Activated T-cell treated with anti-CD3 and anti-CD28 coated beads, Interleukin-2, amount 50 U/mL, for 72 hours (primary cell): ENCODE data around the gene LENG9. TPM values are rescaled to one million over a fixed set of nuclear protein-coding genes. Genes with fewer than 3 reads are reported as not detected.

ENCODE experiments used
- ATAC-seq, 2 donors: fragments of 150-1000 bp; cut with Tn5 transposase; replicated peaks in 1 of 2; 2 replicates each; pipeline ENCODE4 v1.10.0; 2021; ENCODE audit warnings: moderate library complexity in 2 of 2, mild to moderate bottlenecking in 1 of 2
- DNase-seq, 2 donors: peaks; one replicate each; pipeline ENCODE4 v3.0.0; 2021 to 2022; ENCODE audit warnings: mixed read lengths in 1 of 2
- H3K27ac Mint-ChIP-seq: one replicate; pipeline ENCODE4 v1.8.0; 2022; ENCODE audit warnings: mild to moderate bottlenecking, moderate library complexity, mixed read lengths
- H3K27me3 Mint-ChIP-seq: one replicate; pipeline ENCODE4 v1.8.0; 2022; ENCODE audit warnings: low read depth, mixed read lengths
- H3K36me3 Mint-ChIP-seq, 2 donors: one replicate each; pipeline ENCODE4 v1.8.0; 2022; ENCODE audit warnings: mixed read lengths in 2 of 2, mild to moderate bottlenecking in 1 of 2; ENCODE audit not compliant: insufficient read depth in 2 of 2
- H3K4me1 Mint-ChIP-seq: one replicate; pipeline ENCODE4 v1.8.0; 2022; ENCODE audit warnings: low read depth, mixed read lengths
- H3K4me3 Mint-ChIP-seq, 2 donors: one replicate each; pipeline ENCODE4 v1.8.0; 2022; ENCODE audit warnings: mild to moderate bottlenecking in 2 of 2, mixed read lengths in 2 of 2, moderate library complexity in 2 of 2
- H3K9me3 Mint-ChIP-seq, 2 donors: one replicate each; pipeline ENCODE4 v1.8.0; 2022; ENCODE audit warnings: mixed read lengths in 2 of 2
- total RNA-seq, 2 donors: library from RNA; stranded (reverse); gene quantifications; one replicate each; pipeline ENCODE4 v1.2.3, GENCODE V29; 2022

Gene LENG9
- total RNA-seq, 2 donors from 2014 or later = 3.1 to 5.8 TPM

DNA sequence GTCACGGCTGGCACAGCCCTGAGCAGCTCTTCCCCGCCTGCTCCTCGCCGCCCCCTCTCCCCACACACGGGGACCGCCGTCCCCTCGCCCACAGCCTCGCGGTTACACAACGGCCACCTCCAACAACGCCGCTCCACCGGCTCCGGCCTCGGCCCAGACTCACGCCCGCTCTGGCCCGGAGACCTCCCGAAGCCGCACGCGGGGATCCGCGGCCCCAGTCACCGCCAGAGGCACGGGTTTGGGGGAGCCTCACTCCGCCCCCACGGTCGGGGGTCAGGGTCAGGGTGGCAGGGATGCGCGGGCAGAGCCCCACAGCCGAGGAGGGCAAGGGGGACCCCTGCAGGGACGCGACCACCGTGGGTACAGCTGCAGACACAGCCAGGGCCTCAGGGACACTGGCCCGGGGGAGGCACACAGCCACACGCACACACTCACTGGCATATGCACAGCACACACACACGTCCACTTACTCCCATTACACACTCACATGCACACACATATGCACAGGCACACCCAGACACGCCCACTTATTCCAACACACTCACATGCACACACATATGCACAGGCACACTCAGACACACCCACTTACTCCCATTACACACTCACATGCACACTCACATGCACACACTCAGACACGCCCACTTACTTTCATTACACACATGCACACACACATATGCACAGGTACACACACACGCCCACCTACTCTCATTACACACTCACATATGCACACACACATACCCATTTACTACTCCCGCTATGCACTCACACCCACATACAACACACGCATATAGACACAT, 46.7 kb downstream of the LENG9 start:
- Mint-ChIP-seq H3K4me1 (peaks cover 16% of the 10 kb centered on the region), H3K27ac (no peak overlapping the region), H3K36me3 (peaks cover 0 to 12% of the 10 kb centered on the region in 2 donors), H3K27me3 (peaks cover 37% of the 10 kb centered on the region), H3K9me3 (peaks cover 6 to 8% of the 10 kb centered on the region in 2 donors), H3K4me3 (peak overlapping the region in 1 of 2 donors; percentile 31)
- DNase-seq (no peak), ATAC-seq (no peak)

DNA sequence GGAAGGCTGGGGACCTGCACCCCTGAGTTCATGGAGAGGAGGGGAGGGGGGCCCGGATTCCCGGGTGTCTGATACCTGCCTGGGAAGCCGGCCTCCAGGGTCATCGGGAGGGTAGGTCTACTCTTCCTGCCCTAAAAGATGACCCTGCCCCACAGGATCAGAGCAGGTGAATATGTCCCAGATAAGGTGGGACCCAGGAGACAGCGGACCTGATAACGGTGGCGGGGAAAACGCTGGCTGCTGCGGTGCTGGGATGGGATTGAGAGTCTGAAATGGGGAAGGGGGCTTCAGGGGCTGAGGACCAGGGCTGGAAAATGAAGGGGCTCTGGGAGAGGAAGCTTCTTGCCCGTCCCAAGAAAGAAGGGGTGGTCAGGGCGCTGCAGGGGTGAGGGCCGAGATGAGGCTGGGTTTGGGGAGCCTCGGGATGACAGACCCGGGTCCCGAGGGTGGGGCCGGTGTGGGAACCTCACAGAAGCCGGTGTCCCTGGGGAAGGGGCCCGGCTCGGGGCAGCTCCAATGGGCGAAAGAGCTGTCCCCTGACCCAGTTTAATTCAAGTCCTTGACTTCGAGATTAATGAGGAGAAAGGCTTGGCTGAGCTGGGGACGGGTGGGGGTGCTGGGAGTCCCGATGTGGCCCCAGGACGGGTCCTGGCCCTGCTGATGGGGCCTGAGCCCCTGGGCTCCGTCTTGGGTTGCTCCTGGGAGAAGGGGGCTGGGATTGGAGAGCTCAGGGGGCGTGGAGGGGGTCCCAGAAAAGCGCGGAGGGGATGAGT, 47.5 kb downstream of the LENG9 start:
- peaks cover 40% of the 10 kb centered on the region for H3K27me3 Mint-ChIP-seq
- no peak overlapping the region for H3K27ac Mint-ChIP-seq
- peaks cover 6 to 8% of the 10 kb centered on the region in 2 donors for H3K9me3 Mint-ChIP-seq
- H3K4me1 Mint-ChIP-seq = peaks cover 16% of the 10 kb centered on the region
- ATAC-seq (no peak), DNase-seq (no peak)
- H3K36me3 Mint-ChIP-seq = peaks cover 0 to 12% of the 10 kb centered on the region in 2 donors
- no peak overlapping the region for H3K4me3 Mint-ChIP-seq

DNA sequence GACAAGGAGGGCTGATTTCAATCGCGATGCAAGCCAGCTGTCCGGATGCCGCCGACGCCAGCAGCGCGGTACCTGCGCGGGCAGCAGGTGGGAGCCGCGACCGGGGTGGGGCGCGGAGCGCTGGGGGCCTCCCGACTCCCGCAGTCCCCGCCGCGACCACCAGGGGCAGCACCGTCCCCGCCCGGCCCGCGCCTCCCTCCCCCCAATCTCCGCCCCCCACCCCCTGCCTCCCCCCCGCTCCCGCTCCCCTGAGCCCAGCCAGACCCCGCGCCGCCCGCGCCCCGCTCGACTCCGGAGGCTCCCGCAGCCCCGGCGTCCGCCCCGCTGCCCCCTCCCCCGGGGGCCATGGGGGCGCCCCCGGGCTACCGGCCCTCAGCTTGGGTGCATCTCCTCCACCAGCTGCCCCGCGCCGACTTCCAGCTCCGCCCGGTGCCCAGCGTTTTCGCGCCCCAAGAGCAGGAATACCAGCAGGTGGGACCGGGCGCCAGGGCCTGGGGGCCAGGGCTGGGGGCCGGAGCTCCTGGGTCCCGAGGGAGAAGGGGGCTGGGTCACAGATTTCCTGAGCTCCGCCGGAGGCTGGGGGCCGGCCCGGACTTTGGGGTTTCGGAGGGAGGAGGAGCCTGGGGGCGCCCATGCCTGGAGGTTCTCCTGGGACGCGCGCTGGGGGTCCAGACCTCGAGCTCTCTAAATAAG, 48.2 kb downstream of the LENG9 start, which contains the start of gene TTYH1:
TSS of gene TTYH1 (plus strand) at position 257 of the 693 bp plus-strand sequence. CDS start at position 346, 89 bp downstream.
- H3K9me3 Mint-ChIP-seq = peaks cover 6 to 8% of the 10 kb centered on the region in 2 donors
- H3K4me1 Mint-ChIP-seq = peaks cover 16% of the 10 kb centered on the region
- no peak within 1 kb of the TSS for H3K27ac Mint-ChIP-seq
- DNase-seq (peak; percentile 43 to 44), ATAC-seq (peak; percentile 43 to 58)
- peak within 1 kb of the TSS in 1 of 2 donors; percentile 5 for H3K4me3 Mint-ChIP-seq
- peaks cover 47% of the 10 kb centered on the region for H3K27me3 Mint-ChIP-seq
- peaks cover 0 to 12% of the 10 kb centered on the region in 2 donors for H3K36me3 Mint-ChIP-seq

DNA sequence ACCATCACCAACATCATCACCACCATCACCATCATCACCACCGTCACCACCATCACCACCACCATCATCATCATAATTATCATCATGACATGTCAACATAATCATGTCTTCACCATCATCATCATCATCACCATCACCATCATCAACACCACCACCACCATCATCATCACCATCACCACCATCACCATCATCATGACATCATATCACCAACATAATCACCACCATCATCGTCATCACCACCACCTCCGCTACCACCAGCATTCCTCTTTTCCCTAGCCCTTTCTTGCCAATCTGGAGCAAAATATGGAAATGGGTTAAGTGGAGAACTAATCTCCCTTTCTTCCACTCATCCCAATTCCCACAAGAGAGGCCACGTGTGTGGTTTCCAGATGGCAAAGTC, 49.4 kb downstream of the LENG9 start:
- H3K4me3 Mint-ChIP-seq = no peak overlapping the region
- peaks cover 0 to 12% of the 10 kb centered on the region in 2 donors for H3K36me3 Mint-ChIP-seq
- H3K4me1 Mint-ChIP-seq = peaks cover 16% of the 10 kb centered on the region

DNA sequence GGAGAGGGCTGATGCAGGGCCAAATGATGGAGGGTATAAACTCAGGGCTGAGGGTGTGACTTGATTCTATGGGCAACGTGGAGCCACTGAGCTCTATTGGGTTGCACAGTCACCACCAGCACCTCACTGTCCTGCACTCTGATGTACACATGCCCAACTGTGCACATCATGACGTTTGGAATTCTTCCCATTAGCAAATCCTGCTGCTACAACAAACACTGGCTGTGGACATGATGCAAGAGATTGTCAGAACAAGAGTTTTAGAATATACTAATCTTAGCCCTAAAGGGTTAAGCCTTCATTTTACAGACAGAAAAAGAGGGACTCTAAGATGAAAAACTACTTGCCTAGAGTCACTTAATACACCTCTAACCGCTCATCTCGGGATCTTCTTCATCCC, 50.7 kb downstream of the LENG9 start:
- Mint-ChIP-seq H3K36me3 (peaks cover 2 to 14% of the 10 kb centered on the region in 2 donors), H3K4me1 (peaks cover 9% of the 10 kb centered on the region), H3K27me3 (peaks cover 49% of the 10 kb centered on the region), H3K27ac (no peak overlapping the region), H3K9me3 (peaks cover 10% of the 10 kb centered on the region in 2 donors), H3K4me3 (no peak overlapping the region)
- no peak for DNase-seq
- no peak for ATAC-seq

More for the DNA sequence above, 49.4 kb downstream of the LENG9 start:
- Mint-ChIP-seq H3K9me3 (peaks cover 7 to 8% of the 10 kb centered on the region in 2 donors), H3K27me3 (peaks cover 53% of the 10 kb centered on the region), H3K27ac (no peak overlapping the region)
- no peak for ATAC-seq
- DNase-seq = no peak

Other genes with a start within 250 kb of the LENG9 start
- 1 to 10 TPM in 1 of 2 donors, under 1 TPM in 1; 0.31 to 1.2 TPM for gene LILRB3, start 240.8 kb downstream of the LENG9 start, total RNA-seq
- not detected for gene LILRA6, start 221.0 kb downstream of the LENG9 start, total RNA-seq
- gene LILRB5, start 206.5 kb downstream of the LENG9 start, total RNA-seq = under 1 TPM in 1 of 2 donors, not detected in 1; 0.12 TPM
- gene LILRB2, start 182.7 kb downstream of the LENG9 start, total RNA-seq = not detected
- gene LILRA5, start 150.6 kb downstream of the LENG9 start, total RNA-seq = not detected
- not detected for gene LILRA4, start 124.6 kb downstream of the LENG9 start, total RNA-seq
- gene LAIR1, start 98.8 kb downstream of the LENG9 start, total RNA-seq = 1 to 10 TPM; 3.5 to 8.3 TPM
- under 1 TPM; 0.32 to 0.41 TPM for gene TTYH1, start 48.3 kb downstream of the LENG9 start, total RNA-seq
- gene LENG8, start 14.6 kb downstream of the LENG9 start, total RNA-seq = 100 to 1,000 TPM; 221 to 283 TPM
- gene CDC42EP5, start 9.5 kb upstream of the LENG9 start, total RNA-seq = under 1 TPM in 1 of 2 donors, not detected in 1; 0.30 TPM
- 10 to 100 TPM in 1 of 2 donors, under 1 TPM in 1; 0.83 to 14.2 TPM for gene LAIR2, start 39.1 kb upstream of the LENG9 start, total RNA-seq
- not detected for gene LILRA2, start 110.0 kb upstream of the LENG9 start, total RNA-seq
- not detected for gene LILRA1, start 129.9 kb upstream of the LENG9 start, total RNA-seq
- 1 to 10 TPM in 1 of 2 donors, under 1 TPM in 1; 0.38 to 3.6 TPM for gene LILRB1, start 166.7 kb upstream of the LENG9 start, total RNA-seq
- gene LILRB4, start 199.2 kb upstream of the LENG9 start, total RNA-seq = not detected